ENCODE data around the gene CCDC179.

Gene CCDC179

GRCh38 chr11:22860241-22860640 lies at the start of gene CCDC179:
TSS of gene CCDC179 (minus strand) at chr11:22860474. CDS start at chr11:22860421, 53 bp downstream.
- H3K9me3 Mint-ChIP-seq, result no peaks in the 10 kb centered on the region
- no peak within 1 kb of the TSS for H3K4me3 Mint-ChIP-seq
- no peak for DNase-seq (ENCODE audit: low spot score in 2 of 2)
- H3K27me3 Mint-ChIP-seq, result no peaks in the 10 kb centered on the region
- H3K4me1 Mint-ChIP-seq, result no peaks in the 10 kb centered on the region
- no peak for ATAC-seq (replicated peaks; ENCODE audit: extremely low read depth, poor library complexity, severe bottlenecking)
- no peaks in the 10 kb centered on the region for H3K36me3 Mint-ChIP-seq (ENCODE audit: insufficient read depth)
- no peak within 1 kb of the TSS for H3K27ac Mint-ChIP-seq (ENCODE audit: low read depth)

- DNase-seq (ENCODE audit: low spot score in 2 of 2) (no peak), ATAC-seq (replicated peaks; ENCODE audit: extremely low read depth, poor library complexity, severe bottlenecking) (no peak)
- Mint-ChIP-seq H3K9me3 (peaks cover 13% of the 10 kb centered on the region), H3K36me3 (ENCODE audit: insufficient read depth) (no peaks in the 10 kb centered on the region), H3K4me3 (no peak overlapping the region), H3K27ac (ENCODE audit: low read depth) (no peak overlapping the region), H3K4me1 (no peaks in the 10 kb centered on the region), H3K27me3 (no peaks in the 10 kb centered on the region)
Observed at GRCh38 chr11:22903782-22904181, 43.5 kb upstream of the CCDC179 start.

- Mint-ChIP-seq H3K27ac (ENCODE audit: low read depth) (no peak overlapping the region), H3K9me3 (peaks cover 10% of the 10 kb centered on the region), H3K27me3 (no peaks in the 10 kb centered on the region), H3K36me3 (ENCODE audit: insufficient read depth) (no peaks in the 10 kb centered on the region), H3K4me1 (no peaks in the 10 kb centered on the region), H3K4me3 (no peak overlapping the region)
- ATAC-seq (replicated peaks; ENCODE audit: extremely low read depth, poor library complexity, severe bottlenecking) (no peak), DNase-seq (ENCODE audit: low spot score in 2 of 2) (no peak)
Observed at GRCh38 chr11:22901603-22902002, 41.3 kb upstream of the CCDC179 start.

- peaks cover 5% of the 10 kb centered on the region for H3K9me3 Mint-ChIP-seq
- DNase-seq (ENCODE audit: low spot score in 2 of 2), result no peak
- H3K27ac Mint-ChIP-seq (ENCODE audit: low read depth), result no peak overlapping the region
- no peak for ATAC-seq (replicated peaks; ENCODE audit: extremely low read depth, poor library complexity, severe bottlenecking)
- no peaks in the 10 kb centered on the region for H3K27me3 Mint-ChIP-seq
- H3K4me1 Mint-ChIP-seq, result no peaks in the 10 kb centered on the region
- H3K4me3 Mint-ChIP-seq, result no peak overlapping the region
- H3K36me3 Mint-ChIP-seq (ENCODE audit: insufficient read depth), result no peaks in the 10 kb centered on the region
Observed at GRCh38 chr11:22900764-22901486, 40.7 kb upstream of the CCDC179 start.

- Mint-ChIP-seq H3K36me3 (ENCODE audit: insufficient read depth) (no peaks in the 10 kb centered on the region), H3K4me1 (no peaks in the 10 kb centered on the region), H3K4me3 (no peak overlapping the region), H3K27ac (ENCODE audit: low read depth) (no peak overlapping the region), H3K27me3 (no peaks in the 10 kb centered on the region), H3K9me3 (peaks cover 5% of the 10 kb centered on the region)
- DNase-seq (ENCODE audit: low spot score in 2 of 2), result no peak
- no peak for ATAC-seq (replicated peaks; ENCODE audit: extremely low read depth, poor library complexity, severe bottlenecking)
Observed at GRCh38 chr11:22898036-22898435, 37.8 kb upstream of the CCDC179 start.

GRCh38 chr11:22890227-22890626 lies 30.0 kb upstream of the CCDC179 start:
- no peak for ATAC-seq (replicated peaks; ENCODE audit: extremely low read depth, poor library complexity, severe bottlenecking)
- no peak overlapping the region for H3K27ac Mint-ChIP-seq (ENCODE audit: low read depth)
- H3K4me1 Mint-ChIP-seq, result no peaks in the 10 kb centered on the region
- no peak for DNase-seq (ENCODE audit: low spot score in 2 of 2)
- H3K27me3 Mint-ChIP-seq, result no peaks in the 10 kb centered on the region
- no peak overlapping the region for H3K4me3 Mint-ChIP-seq
- no peaks in the 10 kb centered on the region for H3K36me3 Mint-ChIP-seq (ENCODE audit: insufficient read depth)
- peaks cover 5% of the 10 kb centered on the region for H3K9me3 Mint-ChIP-seq

- Mint-ChIP-seq H3K4me1 (no peaks in the 10 kb centered on the region), H3K9me3 (no peaks in the 10 kb centered on the region), H3K27me3 (no peaks in the 10 kb centered on the region), H3K36me3 (ENCODE audit: insufficient read depth) (no peaks in the 10 kb centered on the region), H3K4me3 (no peak overlapping the region), H3K27ac (ENCODE audit: low read depth) (no peak overlapping the region)
- DNase-seq (ENCODE audit: low spot score in 2 of 2), result no peak
- ATAC-seq (replicated peaks; ENCODE audit: extremely low read depth, poor library complexity, severe bottlenecking), result no peak
Observed at GRCh38 chr11:22884217-22884616, 23.9 kb upstream of the CCDC179 start.

- Mint-ChIP-seq H3K4me3 (no peak overlapping the region), H3K27me3 (no peaks in the 10 kb centered on the region), H3K27ac (ENCODE audit: low read depth) (no peak overlapping the region), H3K36me3 (ENCODE audit: insufficient read depth) (no peaks in the 10 kb centered on the region), H3K9me3 (no peaks in the 10 kb centered on the region), H3K4me1 (no peaks in the 10 kb centered on the region)
- ATAC-seq (replicated peaks; ENCODE audit: extremely low read depth, poor library complexity, severe bottlenecking) (no peak), DNase-seq (ENCODE audit: low spot score in 2 of 2) (no peak)
Observed at GRCh38 chr11:22879630-22880029, 19.4 kb upstream of the CCDC179 start.

- Mint-ChIP-seq H3K27me3 (no peaks in the 10 kb centered on the region), H3K9me3 (no peaks in the 10 kb centered on the region), H3K36me3 (ENCODE audit: insufficient read depth) (no peaks in the 10 kb centered on the region), H3K27ac (ENCODE audit: low read depth) (no peak overlapping the region), H3K4me1 (no peaks in the 10 kb centered on the region), H3K4me3 (no peak overlapping the region)
- ATAC-seq (replicated peaks; ENCODE audit: extremely low read depth, poor library complexity, severe bottlenecking), result no peak
- no peak for DNase-seq (ENCODE audit: low spot score in 2 of 2)
Observed at GRCh38 chr11:22878604-22879003, 18.3 kb upstream of the CCDC179 start.

GRCh38 chr11:22878039-22878438 lies 17.8 kb upstream of the CCDC179 start:
- Mint-ChIP-seq H3K36me3 (ENCODE audit: insufficient read depth) (no peaks in the 10 kb centered on the region), H3K4me3 (no peak overlapping the region), H3K9me3 (no peaks in the 10 kb centered on the region), H3K27me3 (no peaks in the 10 kb centered on the region), H3K27ac (ENCODE audit: low read depth) (no peak overlapping the region), H3K4me1 (no peaks in the 10 kb centered on the region)
- ATAC-seq (replicated peaks; ENCODE audit: extremely low read depth, poor library complexity, severe bottlenecking) (no peak), DNase-seq (ENCODE audit: low spot score in 2 of 2) (no peak)

- H3K4me3 Mint-ChIP-seq, result no peak overlapping the region
- DNase-seq (ENCODE audit: low spot score in 2 of 2) (peak; percentile 30 to 46), ATAC-seq (replicated peaks; ENCODE audit: extremely low read depth, poor library complexity, severe bottlenecking) (peak; percentile 70)
- no peaks in the 10 kb centered on the region for H3K36me3 Mint-ChIP-seq (ENCODE audit: insufficient read depth)
- H3K4me1 Mint-ChIP-seq, result no peaks in the 10 kb centered on the region
- no peaks in the 10 kb centered on the region for H3K27me3 Mint-ChIP-seq
- H3K27ac Mint-ChIP-seq (ENCODE audit: low read depth), result no peak overlapping the region
- no peaks in the 10 kb centered on the region for H3K9me3 Mint-ChIP-seq
Observed at GRCh38 chr11:22875869-22876473, 15.7 kb upstream of the CCDC179 start.

- H3K36me3 Mint-ChIP-seq (ENCODE audit: insufficient read depth), result no peaks in the 10 kb centered on the region
- H3K4me1 Mint-ChIP-seq, result no peaks in the 10 kb centered on the region
- no peak overlapping the region for H3K4me3 Mint-ChIP-seq
- no peaks in the 10 kb centered on the region for H3K9me3 Mint-ChIP-seq
- no peaks in the 10 kb centered on the region for H3K27me3 Mint-ChIP-seq
- ATAC-seq (replicated peaks; ENCODE audit: extremely low read depth, poor library complexity, severe bottlenecking), result no peak
- DNase-seq (ENCODE audit: low spot score in 2 of 2), result no peak
- H3K27ac Mint-ChIP-seq (ENCODE audit: low read depth), result no peak overlapping the region
Observed at GRCh38 chr11:22869325-22869724, 9.1 kb upstream of the CCDC179 start.

- Mint-ChIP-seq H3K9me3 (no peaks in the 10 kb centered on the region), H3K27me3 (no peaks in the 10 kb centered on the region), H3K36me3 (ENCODE audit: insufficient read depth) (no peaks in the 10 kb centered on the region), H3K4me3 (no peak overlapping the region), H3K4me1 (no peaks in the 10 kb centered on the region), H3K27ac (ENCODE audit: low read depth) (no peak overlapping the region)
- ATAC-seq (replicated peaks; ENCODE audit: extremely low read depth, poor library complexity, severe bottlenecking) (no peak), DNase-seq (ENCODE audit: low spot score in 2 of 2) (no peak)
Observed at GRCh38 chr11:22859756-22860155, 518 bp downstream of the CCDC179 start.

Measured in central memory CD8-positive, alpha-beta T cell (primary cell).